ENCODE data around the gene CDAN1. TPM values are rescaled to one million over a fixed set of nuclear protein-coding genes. Genes with fewer than 3 reads are reported as not detected.

Gene CDAN1
- total RNA-seq, 1 donor from 2014 or later, result 36.4 TPM

- peaks cover 24% of the 10 kb centered on the region for H3K36me3 Mint-ChIP-seq (ENCODE audit: insufficient read depth)
- no peak for TF ChIP-seq CTCF (IDR thresholded peaks at IDR 0.05; ENCODE audit: unreplicated experiment)
- no peaks in the 10 kb centered on the region for H3K9me3 Mint-ChIP-seq (ENCODE audit: low read depth)
- no peak overlapping the region for H3K4me3 Mint-ChIP-seq (ENCODE audit: low read depth)
- H3K27me3 Mint-ChIP-seq, result no peaks in the 10 kb centered on the region
- DNase-seq (ENCODE audit: low spot score, unreplicated experiment), result no peak
- no peaks in the 10 kb centered on the region for H3K4me1 Mint-ChIP-seq (ENCODE audit: low read depth)
- no peak overlapping the region for H3K27ac Mint-ChIP-seq
These were observed 7.5 kb downstream of the CDAN1 start for GRCh38 chr15:42729409-42729808.

DNA sequence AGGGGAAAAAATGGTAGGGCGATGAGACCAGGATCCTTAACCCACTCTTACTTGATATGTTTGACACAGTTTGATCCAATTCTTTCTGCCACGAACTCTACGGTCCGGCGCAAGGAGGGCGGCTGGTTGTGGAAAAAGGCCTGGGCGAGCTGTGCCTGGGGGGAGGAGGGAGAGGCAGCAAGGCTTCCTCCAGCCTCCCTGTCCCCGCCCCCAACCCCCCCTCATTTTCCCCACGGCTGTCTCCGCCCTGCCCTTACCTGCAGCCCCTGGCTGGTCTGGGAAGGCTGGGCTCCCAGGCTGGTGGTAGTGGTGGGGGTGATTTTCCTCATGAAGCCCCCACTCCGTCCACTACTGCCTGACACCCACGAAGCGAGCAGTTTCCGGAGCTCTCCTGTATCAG is 8.0 kb downstream of the CDAN1 start:
- H3K9me3 Mint-ChIP-seq (ENCODE audit: low read depth), result no peaks in the 10 kb centered on the region
- no peaks in the 10 kb centered on the region for H3K4me1 Mint-ChIP-seq (ENCODE audit: low read depth)
- no peaks in the 10 kb centered on the region for H3K27me3 Mint-ChIP-seq
- H3K36me3 Mint-ChIP-seq (ENCODE audit: insufficient read depth), result peaks cover 23% of the 10 kb centered on the region
- no peak for DNase-seq (ENCODE audit: low spot score, unreplicated experiment)
- no peak overlapping the region for H3K4me3 Mint-ChIP-seq (ENCODE audit: low read depth)
- no peak overlapping the region for H3K27ac Mint-ChIP-seq
- no peak for TF ChIP-seq CTCF (IDR thresholded peaks at IDR 0.05; ENCODE audit: unreplicated experiment)

DNA sequence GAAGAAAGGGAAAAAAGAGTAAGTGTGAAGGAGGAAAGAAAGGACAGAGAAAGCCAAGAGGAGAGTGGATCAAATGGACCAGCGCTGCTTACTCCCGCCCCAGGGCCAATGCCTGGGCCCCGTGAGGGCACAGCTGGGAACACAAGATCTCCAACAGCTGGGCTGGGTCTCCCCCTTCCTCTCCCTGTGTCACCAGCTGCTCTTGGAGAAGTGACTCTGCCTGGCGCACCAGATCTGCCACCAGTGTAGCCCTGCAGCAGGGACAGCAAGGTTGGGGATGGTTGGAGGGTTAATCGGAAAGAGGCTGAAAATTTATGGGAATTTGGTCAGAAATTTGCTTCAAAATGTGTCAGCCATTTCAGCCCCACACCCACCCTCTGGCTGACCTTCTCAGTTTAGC is 8.4 kb downstream of the CDAN1 start:
- no peak for TF ChIP-seq CTCF (IDR thresholded peaks at IDR 0.05; ENCODE audit: unreplicated experiment)
- Mint-ChIP-seq H3K4me1 (ENCODE audit: low read depth) (no peaks in the 10 kb centered on the region), H3K9me3 (ENCODE audit: low read depth) (no peaks in the 10 kb centered on the region), H3K36me3 (ENCODE audit: insufficient read depth) (peaks cover 23% of the 10 kb centered on the region), H3K27ac (no peak overlapping the region), H3K27me3 (no peaks in the 10 kb centered on the region), H3K4me3 (ENCODE audit: low read depth) (no peak overlapping the region)
- DNase-seq (ENCODE audit: low spot score, unreplicated experiment), result no peak

DNA sequence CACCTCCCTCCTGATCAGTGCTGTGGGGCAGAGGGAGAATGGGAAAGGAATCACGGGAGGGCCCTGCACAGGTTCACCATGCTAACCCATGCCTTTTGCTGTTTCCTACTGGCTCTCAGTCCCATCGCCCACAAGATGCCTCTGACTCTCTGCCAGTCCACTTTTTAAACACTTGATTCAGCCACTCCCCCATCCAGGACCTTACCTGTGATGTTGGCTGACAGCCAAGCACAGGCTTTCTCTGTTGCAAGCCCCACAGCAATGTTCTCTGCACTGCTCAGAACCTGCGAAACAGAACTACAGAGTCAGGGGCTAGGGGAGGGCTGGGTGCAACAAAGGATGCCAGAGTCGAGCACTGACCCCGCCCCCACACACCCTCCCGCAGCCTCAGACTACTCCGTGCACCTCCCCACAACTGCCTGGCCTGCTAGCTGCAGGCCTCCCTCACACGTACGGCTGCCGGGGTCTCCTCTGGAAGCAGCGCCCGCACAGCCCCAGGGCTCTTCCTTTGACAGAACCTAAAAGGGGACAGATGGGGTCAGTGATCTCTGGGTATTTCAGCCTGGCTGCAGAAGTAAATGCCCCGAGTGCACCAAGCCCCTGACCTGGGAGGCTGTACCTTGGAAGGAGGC is 9.1 kb downstream of the CDAN1 start:
- no peak overlapping the region for H3K4me3 Mint-ChIP-seq (ENCODE audit: low read depth)
- H3K36me3 Mint-ChIP-seq (ENCODE audit: insufficient read depth), result peaks cover 21% of the 10 kb centered on the region
- H3K27me3 Mint-ChIP-seq, result no peaks in the 10 kb centered on the region
- DNase-seq (ENCODE audit: low spot score, unreplicated experiment), result no peak
- H3K27ac Mint-ChIP-seq, result no peak overlapping the region
- no peaks in the 10 kb centered on the region for H3K9me3 Mint-ChIP-seq (ENCODE audit: low read depth)
- TF ChIP-seq CTCF (IDR thresholded peaks at IDR 0.05; ENCODE audit: unreplicated experiment), result no peak
- peaks cover 4% of the 10 kb centered on the region for H3K4me1 Mint-ChIP-seq (ENCODE audit: low read depth)

- Mint-ChIP-seq H3K4me1 (ENCODE audit: low read depth) (peaks cover 6% of the 10 kb centered on the region), H3K36me3 (ENCODE audit: insufficient read depth) (peaks cover 10% of the 10 kb centered on the region), H3K4me3 (ENCODE audit: low read depth) (no peak overlapping the region), H3K27ac (no peak overlapping the region), H3K9me3 (ENCODE audit: low read depth) (no peaks in the 10 kb centered on the region), H3K27me3 (no peaks in the 10 kb centered on the region)
- no peak for TF ChIP-seq CTCF (IDR thresholded peaks at IDR 0.05; ENCODE audit: unreplicated experiment)
- no peak for DNase-seq (ENCODE audit: low spot score, unreplicated experiment)
These were observed 10.8 kb downstream of the CDAN1 start for GRCh38 chr15:42726114-42726513.

Measured in progenitor cell of endocrine pancreas (in vitro differentiated cells).